Caco-2 (cell line): ENCODE data around the gene MAMLD1. TPM values are rescaled to one million over a fixed set of nuclear protein-coding genes. Genes with fewer than 3 reads are reported as not detected.

Experiments used
- BruUV-seq: library from RNA; stranded (reverse); fragments of 400-500 nt; replicated peaks from 2 replicates; lab custom pipeline; 2021; lab: Mats Ljungman, UMichigan
- CTCF ChIA-PET: fragments of 300-600 bp; sonication (Branson Sonifier 250); formaldehyde crosslinking; loops from one replicate; lab custom pipeline; 2022; ENCODE audit warnings: antibody characterized with exemption; lab: Charles Lee
- POLR2A ChIA-PET: fragments of 300-600 bp; sonication (Branson Sonifier 250); formaldehyde crosslinking; loops from one replicate; lab custom pipeline; 2022; ENCODE audit warnings: antibody characterized with exemption; lab: Charles Lee
- DNase-seq, 2 experiments: peaks; one replicate each; pipeline versions ENCODE4 v3.0.0 to v3.0.0-alpha.2; 2020 to 2022
- H3K27me3 ChIP-seq: replicated peaks from 2 replicates; pipeline ENCODE4 v1.6.0; 2011; ENCODE audit warnings: low read length; ENCODE audit not compliant: control insufficient read depth, insufficient read depth
- H3K36me3 ChIP-seq: 2 replicates; pipeline ENCODE4 v1.5.1; 2011; ENCODE audit warnings: low read length; ENCODE audit not compliant: control insufficient read depth, insufficient read depth
- H3K4me1 ChIP-seq: fragments of 250-450 bp; sonication (Bioruptor Pico); 2 replicates; pipeline ENCODE4 v1.5.1; 2020; ENCODE audit warnings: mild to moderate bottlenecking
- H3K4me3 ChIP-seq: 2 replicates; pipeline ENCODE4 v1.5.1; 2011; ENCODE audit warnings: low read depth, mild to moderate bottlenecking, control low read depth, low read length
- H3K9me3 ChIP-seq: fragments of 250-450 bp; sonication (Bioruptor Pico); 2 replicates; pipeline ENCODE4 v1.5.1; 2020; ENCODE audit warnings: mild to moderate bottlenecking, moderate library complexity
- H3K27ac Mint-ChIP-seq: one replicate; pipeline ENCODE4 v1.8.0; 2022; ENCODE audit warnings: mixed read lengths; ENCODE audit not compliant: unreplicated experiment
- H3K27me3 Mint-ChIP-seq: one replicate; pipeline ENCODE4 v1.8.0; 2022; ENCODE audit warnings: mixed read lengths; ENCODE audit not compliant: insufficient read depth, unreplicated experiment
- H3K36me3 Mint-ChIP-seq: one replicate; pipeline ENCODE4 v1.8.0; 2022; ENCODE audit warnings: mild to moderate bottlenecking, mixed read lengths; ENCODE audit not compliant: insufficient read depth, unreplicated experiment
- H3K4me1 Mint-ChIP-seq: one replicate; pipeline ENCODE4 v1.8.0; 2022; ENCODE audit warnings: low read depth, mixed read lengths; ENCODE audit not compliant: unreplicated experiment
- H3K4me3 Mint-ChIP-seq: one replicate; pipeline ENCODE4 v1.8.0; 2022; ENCODE audit warnings: mild to moderate bottlenecking, moderate library complexity, mixed read lengths; ENCODE audit not compliant: unreplicated experiment
- H3K9me3 Mint-ChIP-seq: one replicate; pipeline ENCODE4 v1.8.0; 2022; ENCODE audit warnings: mixed read lengths; ENCODE audit not compliant: unreplicated experiment
- intact Hi-C: fragments of 100-400 bp; cut with micrococcal nuclease; formaldehyde crosslinking; loops from one replicate; pipeline ENCODE4 v1.10.0; 2022; ENCODE audit not compliant: unreplicated experiment
- total RNA-seq: library from RNA; stranded (reverse); gene quantifications from 2 replicates; pipeline ENCODE4 v1.2.3, GENCODE V29; 2022
- TF ChIP-seq, protein P1 (sequence below), 2 experiments: fragments of 200-600 bp in 1 of 2; IDR thresholded peaks; 1 replicate in 1 of 2; 2 replicates in 1 of 2; pipeline versions ENCODE4 v1.5.1 to v1.8.0; 2011 to 2022; ENCODE audit warnings: antibody characterized with exemption in 1 of 2, control low read depth in 1 of 2, inconsistent platforms in 1 of 2, low read depth in 1 of 2, low read length in 1 of 2, mild to moderate bottlenecking in 1 of 2, moderate library complexity in 1 of 2; ENCODE audit not compliant: insufficient read depth in 1 of 2, severe bottlenecking in 1 of 2, unreplicated experiment in 1 of 2

The MAMLD1 gene
- total RNA-seq, 1 experiment from 2014 or later, result not detected

GRCh38 chrX:150465881-150466775 lies 103.0 kb downstream of the MAMLD1 start:
- Mint-ChIP-seq H3K4me1 (no peaks in the 10 kb centered on the region), H3K27me3 (peaks cover 21% of the 10 kb centered on the region), H3K4me3 (no peak overlapping the region), H3K36me3 (no peaks in the 10 kb centered on the region), H3K9me3 (no peaks in the 10 kb centered on the region), H3K27ac (no peak overlapping the region)
- H3K4me1 ChIP-seq, result no peaks in the 10 kb centered on the region
- no peaks in the 10 kb centered on the region for H3K9me3 ChIP-seq
- ChIA-PET CTCF (no interaction called here), POLR2A (no interaction called here)
- TF ChIP-seq, protein P1, sequence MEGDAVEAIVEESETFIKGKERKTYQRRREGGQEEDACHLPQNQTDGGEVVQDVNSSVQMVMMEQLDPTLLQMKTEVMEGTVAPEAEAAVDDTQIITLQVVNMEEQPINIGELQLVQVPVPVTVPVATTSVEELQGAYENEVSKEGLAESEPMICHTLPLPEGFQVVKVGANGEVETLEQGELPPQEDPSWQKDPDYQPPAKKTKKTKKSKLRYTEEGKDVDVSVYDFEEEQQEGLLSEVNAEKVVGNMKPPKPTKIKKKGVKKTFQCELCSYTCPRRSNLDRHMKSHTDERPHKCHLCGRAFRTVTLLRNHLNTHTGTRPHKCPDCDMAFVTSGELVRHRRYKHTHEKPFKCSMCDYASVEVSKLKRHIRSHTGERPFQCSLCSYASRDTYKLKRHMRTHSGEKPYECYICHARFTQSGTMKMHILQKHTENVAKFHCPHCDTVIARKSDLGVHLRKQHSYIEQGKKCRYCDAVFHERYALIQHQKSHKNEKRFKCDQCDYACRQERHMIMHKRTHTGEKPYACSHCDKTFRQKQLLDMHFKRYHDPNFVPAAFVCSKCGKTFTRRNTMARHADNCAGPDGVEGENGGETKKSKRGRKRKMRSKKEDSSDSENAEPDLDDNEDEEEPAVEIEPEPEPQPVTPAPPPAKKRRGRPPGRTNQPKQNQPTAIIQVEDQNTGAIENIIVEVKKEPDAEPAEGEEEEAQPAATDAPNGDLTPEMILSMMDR (IDR thresholded peaks at IDR 0.05; ENCODE audit: insufficient read depth in 1 of 2, low read depth in 1 of 2, low read length in 1 of 2, severe bottlenecking in 1 of 2, unreplicated experiment in 1 of 2), result no peak
- H3K36me3 ChIP-seq, result no peaks in the 10 kb centered on the region
- no peaks in the 10 kb centered on the region for H3K27me3 ChIP-seq
- BruUV-seq, result no TSS peak
- intact Hi-C loops, result no loop called here
- H3K4me3 ChIP-seq, result no peak overlapping the region
- DNase-seq, result no peak

- intact Hi-C loops, result no loop called here
- no peak overlapping the region for H3K4me3 Mint-ChIP-seq
- H3K36me3 ChIP-seq, result no peaks in the 10 kb centered on the region
- TF ChIP-seq, protein P1 (IDR thresholded peaks at IDR 0.05; ENCODE audit: insufficient read depth in 1 of 2, low read depth in 1 of 2, low read length in 1 of 2, severe bottlenecking in 1 of 2, unreplicated experiment in 1 of 2), result no peak
- no peaks in the 10 kb centered on the region for H3K27me3 ChIP-seq
- no peaks in the 10 kb centered on the region for H3K4me1 ChIP-seq
- H3K4me3 ChIP-seq, result no peak overlapping the region
- BruUV-seq, result no TSS peak
- no peaks in the 10 kb centered on the region for H3K9me3 ChIP-seq
- H3K27ac Mint-ChIP-seq, result no peak overlapping the region
- POLR2A ChIA-PET, result no interaction called here
- H3K9me3 Mint-ChIP-seq, result no peaks in the 10 kb centered on the region
- H3K36me3 Mint-ChIP-seq, result no peaks in the 10 kb centered on the region
- H3K4me1 Mint-ChIP-seq, result no peaks in the 10 kb centered on the region
- H3K27me3 Mint-ChIP-seq, result peaks cover 25% of the 10 kb centered on the region
- DNase-seq, result no peak
- CTCF ChIA-PET, result no interaction called here
Observed at GRCh38 chrX:150472306-150472705, 109.2 kb downstream of the MAMLD1 start.

DNA sequence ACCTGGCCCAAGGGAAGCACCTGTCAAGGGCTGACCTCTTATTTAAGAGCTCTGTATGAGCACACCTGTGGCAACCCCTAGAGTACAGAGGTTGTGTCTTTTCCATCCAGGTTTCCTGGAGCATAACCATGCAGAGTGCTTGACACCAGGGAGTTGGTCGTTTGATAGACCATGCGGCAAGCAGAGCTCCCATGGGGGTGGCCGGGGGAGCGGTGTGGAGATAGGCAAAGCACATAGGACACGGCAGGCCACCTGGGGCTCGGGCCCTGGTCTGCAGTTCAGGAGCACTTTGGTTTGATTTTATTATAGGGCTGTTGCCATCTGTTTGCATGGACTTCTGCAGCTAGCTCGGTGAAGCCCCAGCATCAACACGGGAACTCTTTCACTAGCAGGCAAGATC lies 110.3 kb downstream of the MAMLD1 start:
- H3K27ac Mint-ChIP-seq, result no peak overlapping the region
- Histone ChIP-seq H3K36me3 (no peaks in the 10 kb centered on the region), H3K27me3 (no peaks in the 10 kb centered on the region), H3K9me3 (no peaks in the 10 kb centered on the region), H3K4me3 (no peak overlapping the region), H3K4me1 (no peaks in the 10 kb centered on the region)
- ChIA-PET POLR2A (no interaction called here), CTCF (no interaction called here)
- H3K9me3 Mint-ChIP-seq, result no peaks in the 10 kb centered on the region
- peaks cover 24% of the 10 kb centered on the region for H3K27me3 Mint-ChIP-seq
- no TSS peak for BruUV-seq
- H3K4me1 Mint-ChIP-seq, result no peaks in the 10 kb centered on the region
- no peaks in the 10 kb centered on the region for H3K36me3 Mint-ChIP-seq
- TF ChIP-seq, protein P1 (IDR thresholded peaks at IDR 0.05; ENCODE audit: insufficient read depth in 1 of 2, low read depth in 1 of 2, low read length in 1 of 2, severe bottlenecking in 1 of 2, unreplicated experiment in 1 of 2), result no peak
- intact Hi-C loops, result no loop called here
- H3K4me3 Mint-ChIP-seq, result no peak overlapping the region
- DNase-seq, result no peak
